IPS-20b (cell line): ENCODE measurements around the gene RBBP8NL.

Source experiments
- H3K27ac ChIP-seq: one replicate; pipeline ENCODE4 v1.5.1; 2013; ENCODE audit warnings: low read length
- H3K27me3 ChIP-seq: 2 replicates; pipeline ENCODE4 v1.6.1; 2013; ENCODE audit warnings: mild to moderate bottlenecking, low read length, inconsistent platforms; ENCODE audit not compliant: insufficient read depth
- H3K36me3 ChIP-seq: 2 replicates; pipeline ENCODE4 v1.6.1; 2013; ENCODE audit warnings: low read depth, mild to moderate bottlenecking, inconsistent platforms, low read length, moderate library complexity; ENCODE audit not compliant: insufficient read depth
- H3K4me1 ChIP-seq: 2 replicates; pipeline ENCODE4 v1.6.1; 2013; ENCODE audit warnings: mild to moderate bottlenecking, control low read depth, inconsistent platforms, low read length, moderate library complexity; ENCODE audit not compliant: insufficient read depth
- H3K4me3 ChIP-seq: 2 replicates; pipeline ENCODE4 v1.5.1; 2013; ENCODE audit warnings: mild to moderate bottlenecking, low read length, inconsistent platforms
- H3K9ac ChIP-seq: 2 replicates; pipeline ENCODE4 v1.6.1; 2013; ENCODE audit warnings: low read depth, mild to moderate bottlenecking, inconsistent platforms, low read length, moderate library complexity
- H3K9me3 ChIP-seq: 2 replicates; pipeline ENCODE4 v1.6.1; 2013; ENCODE audit warnings: mild to moderate bottlenecking, low read depth, low read length, inconsistent platforms; ENCODE audit not compliant: insufficient read depth

RBBP8NL gene

GRCh38 chr20:62459488-62459887, 32.1 kb upstream of the RBBP8NL start:
- no peak overlapping the region for H3K9ac ChIP-seq
- H3K4me3 ChIP-seq, result no peak overlapping the region
- no peaks in the 10 kb centered on the region for H3K9me3 ChIP-seq
- H3K27me3 ChIP-seq, result no peaks in the 10 kb centered on the region
- H3K36me3 ChIP-seq, result no peaks in the 10 kb centered on the region
- no peaks in the 10 kb centered on the region for H3K4me1 ChIP-seq
- no peak overlapping the region for H3K27ac ChIP-seq

GRCh38 chr20:62458275-62459251, 31.2 kb upstream of the RBBP8NL start:
- H3K4me3 ChIP-seq, result no peak overlapping the region
- no peaks in the 10 kb centered on the region for H3K27me3 ChIP-seq
- H3K36me3 ChIP-seq, result no peaks in the 10 kb centered on the region
- H3K9ac ChIP-seq, result no peak overlapping the region
- no peaks in the 10 kb centered on the region for H3K9me3 ChIP-seq
- no peak overlapping the region for H3K27ac ChIP-seq
- no peaks in the 10 kb centered on the region for H3K4me1 ChIP-seq

- Histone ChIP-seq H3K9ac (no peak overlapping the region), H3K27me3 (no peaks in the 10 kb centered on the region)
Observed at GRCh38 chr20:62457831-62458230, 30.5 kb upstream of the RBBP8NL start.

GRCh38 chr20:62457098-62457497, 29.8 kb upstream of the RBBP8NL start:
- Histone ChIP-seq H3K36me3 (no peaks in the 10 kb centered on the region), H3K9ac (no peak overlapping the region), H3K4me1 (no peaks in the 10 kb centered on the region), H3K27ac (no peak overlapping the region), H3K4me3 (no peak overlapping the region), H3K9me3 (no peaks in the 10 kb centered on the region), H3K27me3 (no peaks in the 10 kb centered on the region)

More at GRCh38 chr20:62457831-62458230, 30.5 kb upstream of the RBBP8NL start:
- H3K36me3 ChIP-seq, result no peaks in the 10 kb centered on the region
- H3K4me1 ChIP-seq, result no peaks in the 10 kb centered on the region
- H3K27ac ChIP-seq, result no peak overlapping the region
- H3K9me3 ChIP-seq, result no peaks in the 10 kb centered on the region
- H3K4me3 ChIP-seq, result no peak overlapping the region

GRCh38 chr20:62455929-62456328, 28.6 kb upstream of the RBBP8NL start:
- no peak overlapping the region for H3K9ac ChIP-seq
- no peak overlapping the region for H3K4me3 ChIP-seq
- no peaks in the 10 kb centered on the region for H3K4me1 ChIP-seq
- no peaks in the 10 kb centered on the region for H3K36me3 ChIP-seq
- H3K9me3 ChIP-seq, result no peaks in the 10 kb centered on the region
- no peak overlapping the region for H3K27ac ChIP-seq
- no peaks in the 10 kb centered on the region for H3K27me3 ChIP-seq

- Histone ChIP-seq H3K4me3 (no peak overlapping the region), H3K27ac (no peak overlapping the region), H3K9ac (no peak overlapping the region), H3K27me3 (no peaks in the 10 kb centered on the region), H3K36me3 (no peaks in the 10 kb centered on the region), H3K4me1 (no peaks in the 10 kb centered on the region), H3K9me3 (no peaks in the 10 kb centered on the region)
Observed at GRCh38 chr20:62454904-62455636, 27.7 kb upstream of the RBBP8NL start.

GRCh38 chr20:62453186-62453808, 26.0 kb upstream of the RBBP8NL start:
- no peaks in the 10 kb centered on the region for H3K9me3 ChIP-seq
- no peak overlapping the region for H3K4me3 ChIP-seq
- H3K9ac ChIP-seq, result no peak overlapping the region
- no peak overlapping the region for H3K27ac ChIP-seq
- no peaks in the 10 kb centered on the region for H3K27me3 ChIP-seq
- no peaks in the 10 kb centered on the region for H3K4me1 ChIP-seq
- H3K36me3 ChIP-seq, result no peaks in the 10 kb centered on the region

GRCh38 chr20:62452475-62453095, 25.2 kb upstream of the RBBP8NL start:
- Histone ChIP-seq H3K4me3 (no peak overlapping the region), H3K27ac (no peak overlapping the region), H3K27me3 (no peaks in the 10 kb centered on the region), H3K9ac (no peak overlapping the region), H3K9me3 (no peaks in the 10 kb centered on the region), H3K36me3 (no peaks in the 10 kb centered on the region), H3K4me1 (no peaks in the 10 kb centered on the region)

GRCh38 chr20:62451970-62452369, 24.6 kb upstream of the RBBP8NL start:
- no peaks in the 10 kb centered on the region for H3K27me3 ChIP-seq
- no peak overlapping the region for H3K9ac ChIP-seq
- H3K27ac ChIP-seq, result no peak overlapping the region
- H3K9me3 ChIP-seq, result no peaks in the 10 kb centered on the region
- H3K4me1 ChIP-seq, result no peaks in the 10 kb centered on the region
- no peak overlapping the region for H3K4me3 ChIP-seq
- no peaks in the 10 kb centered on the region for H3K36me3 ChIP-seq

GRCh38 chr20:62451156-62451767, 23.9 kb upstream of the RBBP8NL start:
- Histone ChIP-seq H3K4me1 (no peaks in the 10 kb centered on the region), H3K27ac (no peak overlapping the region), H3K27me3 (no peaks in the 10 kb centered on the region), H3K9ac (no peak overlapping the region), H3K36me3 (no peaks in the 10 kb centered on the region), H3K4me3 (no peak overlapping the region), H3K9me3 (no peaks in the 10 kb centered on the region)
